Loucy (cell line): ENCODE measurements around the gene PTGDS.

Experiments used
- H2AFZ ChIP-seq: fragments of 200-600 bp; sonication (generic); 2 replicates; pipeline ENCODE4 v1.6.0; 2016; ENCODE audit warnings: antibody characterized with exemption, mild to moderate bottlenecking, low read length, moderate library complexity
- H3F3A ChIP-seq: fragments of 200-600 bp; 2 replicates; pipeline ENCODE4 v1.6.0; 2016; ENCODE audit warnings: antibody characterized with exemption, low read depth, mild to moderate bottlenecking
- H3K27me3 ChIP-seq: fragments of 200-600 bp; sonication (generic); 2 replicates; pipeline ENCODE4 v1.6.1; 2014; ENCODE audit warnings: low read length, mild to moderate bottlenecking; ENCODE audit not compliant: insufficient read depth, poor library complexity, severe bottlenecking
- H3K36me3 ChIP-seq: fragments of 200-600 bp; sonication (generic); 2 replicates; pipeline ENCODE4 v1.6.1; 2016; ENCODE audit warnings: low read length; ENCODE audit not compliant: insufficient read depth
- H3K4me1 ChIP-seq: fragments of 200-600 bp; sonication (generic); 2 replicates; pipeline ENCODE4 v1.5.1; 2014; ENCODE audit warnings: low read length, mild to moderate bottlenecking; ENCODE audit not compliant: insufficient read depth, poor library complexity, severe bottlenecking
- H3K4me2 ChIP-seq: fragments of 200-600 bp; sonication (generic); 2 replicates; pipeline ENCODE4 v1.6.0; 2014; ENCODE audit warnings: antibody characterized with exemption, low read length, low read depth, mild to moderate bottlenecking; ENCODE audit not compliant: poor library complexity, severe bottlenecking
- H3K4me3 ChIP-seq: fragments of 200-600 bp; sonication (generic); 2 replicates; pipeline ENCODE4 v1.5.1; 2014; ENCODE audit warnings: low read length, mild to moderate bottlenecking, mixed read lengths; ENCODE audit not compliant: poor library complexity, severe bottlenecking
- H3K79me2 ChIP-seq: fragments of 200-600 bp; sonication (generic); 2 replicates; pipeline ENCODE4 v1.6.1; 2014; ENCODE audit warnings: low read length; ENCODE audit not compliant: insufficient read depth
- H3K9ac ChIP-seq: fragments of 200-600 bp; sonication (generic); 2 replicates; pipeline ENCODE4 v1.6.0; 2014; ENCODE audit warnings: mild to moderate bottlenecking, low read depth, low read length, moderate library complexity; ENCODE audit not compliant: poor library complexity, severe bottlenecking
- H3K9me2 ChIP-seq: fragments of 200-600 bp; sonication (generic); replicated peaks from 2 replicates; pipeline ENCODE4 v1.6.1; 2016; ENCODE audit warnings: low read depth, low read length, mixed read lengths
- H3K9me3 ChIP-seq: fragments of 200-600 bp; sonication (generic); 2 replicates; pipeline ENCODE4 v1.6.1; 2014; ENCODE audit warnings: mild to moderate bottlenecking, antibody characterized with exemption, low read length, low read depth; ENCODE audit not compliant: insufficient read depth
- H4K20me1 ChIP-seq: fragments of 200-600 bp; sonication (generic); 2 replicates; pipeline ENCODE4 v1.6.0; 2014; ENCODE audit warnings: antibody characterized with exemption, low read length, mild to moderate bottlenecking; ENCODE audit not compliant: insufficient read depth, poor library complexity, severe bottlenecking
- EZH2phosphoT487 ChIP-seq: fragments of 200-600 bp; IDR thresholded peaks from 2 replicates; pipeline ENCODE4 v1.6.1; 2018; ENCODE audit warnings: antibody characterized with exemption, mild to moderate bottlenecking, moderate library complexity, borderline replicate concordance
- TF ChIP-seq, protein P1 (sequence below): fragments of 200-600 bp; sonication (generic); conservative IDR thresholded peaks from 2 replicates; pipeline ENCODE4 v1.5.1; 2014; ENCODE audit warnings: mild to moderate bottlenecking, antibody characterized with exemption, low read length

Gene PTGDS

DNA sequence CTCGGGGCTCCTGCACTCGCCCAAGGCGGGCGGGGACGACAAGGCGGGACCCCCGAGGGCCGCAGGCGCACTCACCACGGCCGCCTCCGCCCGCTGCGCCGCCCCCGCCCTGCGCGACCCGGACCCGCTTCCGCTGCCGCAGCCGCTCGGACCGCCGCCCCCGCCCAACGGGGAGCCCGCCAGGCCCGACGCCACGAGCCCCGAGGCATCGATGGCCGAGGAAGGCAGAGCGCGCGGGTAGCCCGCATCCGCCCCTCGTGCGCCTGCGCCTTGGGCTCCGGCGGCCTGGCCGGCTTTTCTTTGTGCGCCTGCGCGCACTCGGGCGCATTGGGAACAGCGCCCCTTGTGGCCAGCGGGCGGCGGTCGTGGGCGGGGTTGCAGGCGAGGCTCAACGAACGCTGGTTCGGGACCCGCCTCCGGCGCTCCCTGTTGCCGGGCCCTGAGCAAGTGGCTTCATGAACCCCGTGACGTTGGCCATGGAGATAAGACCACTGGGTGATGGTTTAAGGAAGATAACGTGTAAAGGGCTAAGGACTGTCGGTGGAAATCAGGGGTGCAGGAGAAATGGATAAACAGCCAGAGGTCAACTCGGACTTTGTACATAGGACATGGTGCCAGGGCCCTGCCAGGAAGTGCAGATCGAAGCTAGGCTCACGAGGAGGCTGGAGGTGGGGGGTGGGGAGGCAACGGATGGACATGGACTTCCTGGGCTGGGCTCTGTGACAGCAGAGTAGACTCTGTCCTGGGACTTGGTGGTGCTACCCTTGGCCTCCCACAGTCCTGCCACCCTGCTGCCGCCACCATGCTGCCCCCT lies 32.6 kb upstream of the PTGDS start, which contains the start of the genes C8G and FBXW5:
Gene C8G, plus strand, starts transcription at position 725 of the 814 bp plus-strand sequence. Its CDS starts 78 bp downstream, at position 803.
Gene FBXW5, minus strand, starts transcription at position 220 of the 814 bp plus-strand sequence. CDS start 655 bp downstream, outside the sequence.
- Histone ChIP-seq H2AFZ (peak within 1 kb of the TSS; percentile 74), H3K4me1 (peaks cover 17% of the 10 kb centered on the region), H4K20me1 (peaks cover 29% of the 10 kb centered on the region), H3K9me3 (no peaks in the 10 kb centered on the region), H3K79me2 (peaks cover 26% of the 10 kb centered on the region), H3K36me3 (peaks cover 24% of the 10 kb centered on the region; the same call in 1 of the 2 replicates), H3K9ac (peak within 1 kb of the TSS; percentile 95), H3K4me3 (peak within 1 kb of the TSS; percentile 98), H3F3A (no peaks in the 10 kb centered on the region), H3K9me2 (no peaks in the 10 kb centered on the region), H3K27me3 (no peaks in the 10 kb centered on the region), H3K4me2 (peak within 1 kb of the TSS; percentile 94)
- no peak for TF ChIP-seq EZH2phosphoT487
- TF ChIP-seq, protein P1, sequence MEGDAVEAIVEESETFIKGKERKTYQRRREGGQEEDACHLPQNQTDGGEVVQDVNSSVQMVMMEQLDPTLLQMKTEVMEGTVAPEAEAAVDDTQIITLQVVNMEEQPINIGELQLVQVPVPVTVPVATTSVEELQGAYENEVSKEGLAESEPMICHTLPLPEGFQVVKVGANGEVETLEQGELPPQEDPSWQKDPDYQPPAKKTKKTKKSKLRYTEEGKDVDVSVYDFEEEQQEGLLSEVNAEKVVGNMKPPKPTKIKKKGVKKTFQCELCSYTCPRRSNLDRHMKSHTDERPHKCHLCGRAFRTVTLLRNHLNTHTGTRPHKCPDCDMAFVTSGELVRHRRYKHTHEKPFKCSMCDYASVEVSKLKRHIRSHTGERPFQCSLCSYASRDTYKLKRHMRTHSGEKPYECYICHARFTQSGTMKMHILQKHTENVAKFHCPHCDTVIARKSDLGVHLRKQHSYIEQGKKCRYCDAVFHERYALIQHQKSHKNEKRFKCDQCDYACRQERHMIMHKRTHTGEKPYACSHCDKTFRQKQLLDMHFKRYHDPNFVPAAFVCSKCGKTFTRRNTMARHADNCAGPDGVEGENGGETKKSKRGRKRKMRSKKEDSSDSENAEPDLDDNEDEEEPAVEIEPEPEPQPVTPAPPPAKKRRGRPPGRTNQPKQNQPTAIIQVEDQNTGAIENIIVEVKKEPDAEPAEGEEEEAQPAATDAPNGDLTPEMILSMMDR = peak; percentile 79

- no peak overlapping the region for H2AFZ ChIP-seq
- H3K27me3 ChIP-seq = no peaks in the 10 kb centered on the region
- no peaks in the 10 kb centered on the region for H3K9me3 ChIP-seq
- peaks cover 26% of the 10 kb centered on the region for H3K79me2 ChIP-seq
- H3F3A ChIP-seq = no peaks in the 10 kb centered on the region
- H4K20me1 ChIP-seq = peaks cover 29% of the 10 kb centered on the region
- H3K9ac ChIP-seq = peak overlapping the region; percentile 57
- H3K4me3 ChIP-seq = no peak overlapping the region
- H3K4me2 ChIP-seq = peak overlapping the region; percentile 38
- no peaks in the 10 kb centered on the region for H3K9me2 ChIP-seq
- peaks cover 20% of the 10 kb centered on the region for H3K4me1 ChIP-seq
- TF ChIP-seq, protein P1 = no peak
- TF ChIP-seq EZH2phosphoT487 = no peak
- H3K36me3 ChIP-seq = peaks cover 20% of the 10 kb centered on the region; the same call in 1 of the 2 replicates
These were observed 31.7 kb upstream of the PTGDS start for GRCh38 chr9:136945333-136946227.

GRCh38 chr9:136946228-136947027 lies 30.9 kb upstream of the PTGDS start:
- peaks cover 23% of the 10 kb centered on the region for H3K4me1 ChIP-seq
- no peaks in the 10 kb centered on the region for H3K27me3 ChIP-seq
- no peak overlapping the region for H3K9ac ChIP-seq
- no peaks in the 10 kb centered on the region for H3K9me3 ChIP-seq
- H4K20me1 ChIP-seq = peaks cover 26% of the 10 kb centered on the region
- H3K36me3 ChIP-seq = peaks cover 12% of the 10 kb centered on the region; the same call in 1 of the 2 replicates
- H3K4me2 ChIP-seq = no peak overlapping the region
- H3K9me2 ChIP-seq = no peaks in the 10 kb centered on the region
- no peak overlapping the region for H2AFZ ChIP-seq
- no peak overlapping the region for H3K4me3 ChIP-seq
- TF ChIP-seq EZH2phosphoT487 = no peak
- TF ChIP-seq, protein P1 = no peak
- no peaks in the 10 kb centered on the region for H3F3A ChIP-seq
- peaks cover 26% of the 10 kb centered on the region for H3K79me2 ChIP-seq
